GM12892 (cell line): ENCODE measurements around the gene MMAB.

ENCODE experiments used
- POLR2A ChIP-seq: IDR thresholded peaks from 2 replicates; pipeline ENCODE4 v1.6.1; 2011; ENCODE audit warnings: low read depth, low read length, control low read depth
- POLR2AphosphoS5 ChIP-seq: IDR thresholded peaks from 2 replicates; pipeline ENCODE4 v1.6.1; 2011; ENCODE audit warnings: low read depth, low read length, control low read depth
- TAF1 ChIP-seq: IDR thresholded peaks from 2 replicates; pipeline ENCODE4 v1.6.1; 2011; ENCODE audit warnings: low read depth, mild to moderate bottlenecking, control low read depth, low read length, borderline replicate concordance

DNA sequence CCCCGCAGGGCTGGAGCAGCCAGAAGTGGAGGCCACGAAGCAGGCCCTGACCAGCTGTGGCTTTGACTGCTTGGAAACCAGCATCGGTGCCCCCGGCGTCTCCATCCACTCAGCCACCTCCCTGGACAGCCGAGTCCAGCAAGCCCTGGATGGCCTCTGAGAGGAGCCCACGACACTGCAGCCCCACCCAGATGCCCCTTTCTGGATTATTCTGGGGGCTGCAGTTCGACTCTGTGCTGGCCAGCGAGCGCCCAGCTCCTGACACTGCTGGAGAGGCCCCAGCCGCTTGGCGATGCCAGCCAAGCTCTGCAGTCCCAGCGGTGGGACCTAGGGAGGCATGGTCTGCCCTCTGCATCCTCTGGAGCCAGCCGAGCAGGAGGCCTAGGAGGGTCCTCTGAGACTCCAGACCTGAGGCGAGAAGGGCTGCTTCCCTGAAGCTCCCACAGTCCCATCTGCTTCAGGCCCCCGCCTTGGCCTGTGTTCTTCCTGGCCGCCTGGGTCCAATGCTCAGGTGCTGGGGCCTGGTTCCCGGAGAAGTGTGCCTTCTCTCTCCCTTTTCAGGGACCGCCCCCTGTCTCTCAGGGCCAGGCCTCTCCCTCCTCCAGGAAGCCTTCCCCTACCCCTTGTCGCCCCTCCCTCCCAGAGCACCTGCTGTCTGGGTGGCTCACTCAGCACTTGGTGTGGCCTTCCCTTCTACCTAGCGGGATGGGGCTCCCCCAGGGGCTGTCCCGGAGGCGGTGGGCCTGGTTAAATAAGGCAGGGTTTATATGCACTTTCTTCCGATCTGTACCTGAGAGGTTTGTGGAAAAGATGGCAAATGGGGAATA is 23.3 kb upstream of the MMAB start:
- TF ChIP-seq POLR2A = no peak
- TF ChIP-seq POLR2AphosphoS5 = no peak
- no peak for TF ChIP-seq TAF1
